Measurements from ENCODE around the gene CDCP2. TPM values are rescaled to one million over a fixed set of nuclear protein-coding genes. Genes with fewer than 3 reads are reported as not detected.

Gene CDCP2
- total RNA-seq (not detected), polyA plus RNA-seq (not detected)

DNA sequence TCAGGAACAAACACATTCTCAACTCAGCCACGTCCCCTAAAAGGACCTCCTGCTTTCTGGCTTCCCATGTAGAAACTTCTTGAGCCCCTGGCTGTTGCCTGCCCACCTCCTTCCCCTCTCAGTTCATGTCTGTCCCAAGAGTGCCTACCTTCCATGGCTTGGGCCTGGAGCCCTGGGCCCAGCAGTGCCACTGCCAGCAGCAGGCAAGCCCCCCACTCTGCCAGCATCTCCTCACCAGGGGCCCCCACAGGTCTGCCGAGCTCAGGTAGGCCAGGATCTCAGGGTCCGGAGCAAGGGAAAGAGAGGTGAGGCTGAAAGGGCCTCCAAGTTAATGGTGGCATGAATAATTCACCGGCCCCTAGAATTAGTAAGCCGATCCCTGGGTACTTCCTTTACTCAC, at the start of gene CDCP2:
Gene CDCP2, minus strand, starts transcription at position 305 of the 400 bp plus-strand sequence. Its CDS starts 78 bp downstream, at position 227.
- no peak within 1 kb of the TSS for H3K4me3 ChIP-seq (ENCODE audit: low read length)
- ChIA-PET POLR2A (no interaction called here), CTCF (no interaction called here)
- H3K9me3 ChIP-seq (ENCODE audit: low read length) = no peaks in the 10 kb centered on the region
- no peak for DNase-seq
- no peaks in the 10 kb centered on the region for H3K27me3 ChIP-seq (ENCODE audit: insufficient read depth, low read length, poor library complexity, severe bottlenecking)
- no peaks in the 10 kb centered on the region for H3K36me3 Mint-ChIP-seq
- H3K4me3 Mint-ChIP-seq = no peak within 1 kb of the TSS
- no peaks in the 10 kb centered on the region for H3K36me3 ChIP-seq (ENCODE audit: insufficient read depth, low read length)
- H3K27ac ChIP-seq (ENCODE audit: low read depth, low read length) = no peak within 1 kb of the TSS
- H3K27ac Mint-ChIP-seq = no peak within 1 kb of the TSS
- no peaks in the 10 kb centered on the region for H3K4me1 ChIP-seq (ENCODE audit: insufficient read depth, low read length)
- no peaks in the 10 kb centered on the region for H3K4me1 Mint-ChIP-seq
- H3K9me3 Mint-ChIP-seq = no peaks in the 10 kb centered on the region
- peaks cover 0 to 5% of the 10 kb centered on the region in 2 donors for H3K27me3 Mint-ChIP-seq

DNA sequence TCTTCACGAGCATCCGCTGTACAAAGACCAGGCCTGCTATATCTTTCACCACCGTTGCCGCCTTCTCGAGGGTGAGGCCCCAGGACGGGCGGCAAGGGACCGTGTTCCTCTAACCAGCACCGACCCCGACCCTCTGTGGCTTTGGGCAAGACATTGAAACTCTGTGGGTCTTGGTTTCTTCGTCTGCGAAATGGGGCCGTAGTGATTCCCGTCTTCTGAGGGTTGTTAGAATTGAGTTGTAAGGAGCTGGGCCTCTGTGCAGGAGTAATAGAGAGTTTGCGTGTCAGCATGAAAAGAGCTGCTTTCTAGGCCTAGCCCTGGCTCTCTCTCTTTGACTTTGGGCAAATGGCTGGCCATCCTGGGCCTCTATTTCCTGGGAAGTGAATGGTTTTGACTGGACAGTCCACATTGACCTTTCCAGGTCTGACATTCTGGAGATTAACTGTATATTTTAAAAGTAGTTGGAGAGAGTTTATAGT, 47.8 kb upstream of the CDCP2 start:
- peaks cover 0 to 44% (median 7%) of the 10 kb centered on the region in 3 donors for H3K36me3 Mint-ChIP-seq
- POLR2A ChIA-PET = interaction anchor here (0.6 kb wide), 1 partner anchor 207 kb away, joined by 8 read pairs; no protein-coding TSS in a partner anchor
- DNase-seq = no peak

DNA sequence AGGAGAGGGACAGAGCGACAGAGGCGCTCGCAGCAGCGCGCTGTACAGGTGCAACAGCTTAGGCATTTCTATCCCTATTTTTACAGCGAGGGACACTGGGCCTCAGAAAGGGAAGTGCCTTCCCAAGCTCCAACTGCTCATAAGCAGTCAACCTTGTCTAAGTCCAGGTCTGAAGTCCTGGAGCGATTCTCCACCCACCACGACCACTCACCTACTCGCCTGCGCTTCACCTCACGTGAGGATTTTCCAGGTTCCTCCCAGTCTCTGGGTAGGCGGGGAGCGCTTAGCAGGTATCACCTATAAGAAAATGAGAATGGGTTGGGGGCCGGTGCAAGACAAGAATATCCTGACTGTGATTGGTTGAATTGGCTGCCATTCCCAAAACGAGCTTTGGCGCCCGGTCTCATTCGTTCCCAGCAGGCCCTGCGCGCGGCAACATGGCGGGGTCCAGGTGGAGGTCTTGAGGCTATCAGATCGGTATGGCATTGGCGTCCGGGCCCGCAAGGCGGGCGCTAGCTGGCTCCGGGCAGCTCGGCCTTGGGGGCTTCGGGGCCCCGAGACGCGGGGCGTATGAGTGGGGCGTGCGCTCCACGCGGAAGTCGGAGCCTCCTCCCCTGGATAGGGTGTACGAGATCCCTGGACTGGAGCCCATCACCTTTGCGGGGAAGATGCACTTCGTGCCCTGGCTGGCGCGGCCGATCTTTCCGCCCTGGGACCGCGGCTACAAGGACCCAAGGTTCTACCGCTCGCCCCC, 47.1 kb upstream of the CDCP2 start, which contains the start of the genes CYB5RL and MRPL37:
Gene CYB5RL, minus strand, starts transcription at position 266 of the 754 bp plus-strand sequence. CDS start 4,414 bp downstream, outside the sequence.
Gene MRPL37, plus strand, starts transcription at position 403 of the 754 bp plus-strand sequence. Its CDS starts 77 bp downstream, at position 480.
- H3K27ac Mint-ChIP-seq = peak within 1 kb of the TSS; percentile 27 to 93 (median 92)

More for the DNA sequence above, 47.8 kb upstream of the CDCP2 start:
- Mint-ChIP-seq H3K9me3 (no peaks in the 10 kb centered on the region), H3K27ac (peak overlapping the region; percentile 27 to 93 (median 92)), H3K4me1 (peaks cover 37 to 58% (median 39%) of the 10 kb centered on the region in 3 donors), H3K4me3 (peak overlapping the region; percentile 88 to 96 (median 93)), H3K27me3 (no peaks in the 10 kb centered on the region)
- Histone ChIP-seq H3K9me3 (ENCODE audit: low read length) (no peaks in the 10 kb centered on the region), H3K27me3 (ENCODE audit: insufficient read depth, low read length, poor library complexity, severe bottlenecking) (no peaks in the 10 kb centered on the region), H3K4me1 (ENCODE audit: insufficient read depth, low read length) (peaks cover 19% of the 10 kb centered on the region), H3K36me3 (ENCODE audit: insufficient read depth, low read length) (peaks cover 4% of the 10 kb centered on the region), H3K27ac (ENCODE audit: low read depth, low read length) (peak overlapping the region; percentile 75), H3K4me3 (ENCODE audit: low read length) (peak overlapping the region; percentile 94)
- CTCF ChIA-PET = interaction anchor here (1.2 to 2.4 kb wide), 4 partner anchors 10 to 288 kb away, joined by 3 to 13 read pairs (median 6); partner anchors contain the start of gene SSBP3

DNA sequence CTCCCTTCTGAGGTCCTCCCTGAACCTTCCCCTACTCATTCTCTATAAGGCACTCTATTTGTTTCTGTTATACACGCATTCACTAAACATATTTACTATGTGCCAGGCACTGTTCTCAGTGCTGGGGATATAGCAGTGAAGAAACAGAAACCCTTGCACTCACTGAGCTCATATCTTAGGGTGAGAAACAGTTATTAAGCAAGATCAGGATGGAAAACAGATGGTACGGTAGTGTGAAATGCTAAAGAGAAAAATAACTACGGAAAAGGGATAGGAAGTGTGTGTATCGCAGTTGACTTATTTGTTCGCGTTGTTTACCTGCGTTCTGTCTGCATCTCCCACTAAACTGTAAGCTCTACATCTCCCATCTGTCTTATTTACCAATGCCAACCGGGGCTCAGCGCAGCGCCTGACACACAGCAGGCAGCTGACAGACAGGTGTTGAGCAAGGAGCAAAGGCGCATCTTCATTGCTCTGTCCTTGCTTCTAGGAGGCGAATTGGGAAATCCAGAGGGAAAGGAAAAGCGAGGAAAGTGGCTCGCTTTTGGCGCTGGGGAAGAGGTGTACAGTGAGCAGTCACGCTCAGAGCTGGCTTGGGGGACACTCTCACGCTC, 46.5 kb upstream of the CDCP2 start:
- POLR2A ChIA-PET = interaction anchor here (1.1 kb wide), 1 partner anchor 207 kb away, joined by 4 read pairs; the partner anchor contains the start of gene SSBP3

More for the DNA sequence above, 47.1 kb upstream of the CDCP2 start, which contains the start of the genes CYB5RL and MRPL37:
- Mint-ChIP-seq H3K27me3 (no peaks in the 10 kb centered on the region), H3K4me1 (peaks cover 37 to 55% (median 38%) of the 10 kb centered on the region in 3 donors), H3K9me3 (no peaks in the 10 kb centered on the region), H3K36me3 (peaks cover 0 to 44% (median 1%) of the 10 kb centered on the region in 3 donors), H3K4me3 (peak within 1 kb of the TSS; percentile 88 to 96 (median 93))
- POLR2A ChIA-PET = interaction anchor here (1.1 kb wide), 1 partner anchor 206 kb away, joined by 4 read pairs; the partner anchor contains the start of gene SSBP3
- H3K36me3 ChIP-seq (ENCODE audit: insufficient read depth, low read length) = no peaks in the 10 kb centered on the region
- CTCF ChIA-PET = interaction anchor here (0.9 to 2.4 kb wide), 6 partner anchors 10 to 289 kb away, joined by 3 to 13 read pairs (median 3); partner anchors contain the start of gene SSBP3
- H3K4me3 ChIP-seq (ENCODE audit: low read length) = peak within 1 kb of the TSS; percentile 94
- no peaks in the 10 kb centered on the region for H3K27me3 ChIP-seq (ENCODE audit: insufficient read depth, low read length, poor library complexity, severe bottlenecking)
- no peaks in the 10 kb centered on the region for H3K9me3 ChIP-seq (ENCODE audit: low read length)
- peaks cover 19% of the 10 kb centered on the region for H3K4me1 ChIP-seq (ENCODE audit: insufficient read depth, low read length)
- DNase-seq = peak; percentile 79 to 92 (median 89)
- peak within 1 kb of the TSS; percentile 75 for H3K27ac ChIP-seq (ENCODE audit: low read depth, low read length)

DNA sequence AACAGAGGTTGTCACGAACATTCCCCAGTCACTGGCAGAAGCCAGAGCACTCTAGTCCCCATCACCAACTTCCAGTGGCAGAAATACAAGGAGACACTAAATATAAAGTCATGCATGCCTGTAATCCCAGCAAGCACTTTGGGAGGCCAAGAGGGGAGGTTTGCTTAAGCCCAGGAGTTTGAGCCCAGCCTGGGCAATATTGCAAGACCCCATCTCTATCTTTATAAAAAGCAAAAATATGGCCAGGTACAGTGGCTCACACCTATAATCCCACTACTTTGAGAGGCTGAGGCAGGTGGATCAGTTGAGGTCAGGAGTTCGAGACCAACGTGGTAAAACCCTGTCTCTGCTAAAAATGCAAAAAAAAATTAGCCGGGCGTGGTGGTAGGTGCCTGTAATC, 40.7 kb upstream of the CDCP2 start:
- no peak overlapping the region for H3K27ac Mint-ChIP-seq
- DNase-seq = no peak
- no peaks in the 10 kb centered on the region for H3K9me3 Mint-ChIP-seq
- H3K4me1 Mint-ChIP-seq = no peaks in the 10 kb centered on the region
- H3K27me3 Mint-ChIP-seq = no peaks in the 10 kb centered on the region
- CTCF ChIA-PET = no interaction called here
- no peaks in the 10 kb centered on the region for H3K9me3 ChIP-seq (ENCODE audit: low read length)
- peaks cover 6 to 58% (median 11%) of the 10 kb centered on the region in 3 donors for H3K36me3 Mint-ChIP-seq
- H3K36me3 ChIP-seq (ENCODE audit: insufficient read depth, low read length) = no peaks in the 10 kb centered on the region
- POLR2A ChIA-PET = no interaction called here
- H3K4me3 ChIP-seq (ENCODE audit: low read length) = no peak overlapping the region
- no peaks in the 10 kb centered on the region for H3K27me3 ChIP-seq (ENCODE audit: insufficient read depth, low read length, poor library complexity, severe bottlenecking)
- no peak overlapping the region for H3K27ac ChIP-seq (ENCODE audit: low read depth, low read length)
- no peaks in the 10 kb centered on the region for H3K4me1 ChIP-seq (ENCODE audit: insufficient read depth, low read length)
- H3K4me3 Mint-ChIP-seq = peak overlapping the region in 1 of 7 donors; percentile 8

More for the DNA sequence above, 46.5 kb upstream of the CDCP2 start:
- H3K27me3 Mint-ChIP-seq = no peaks in the 10 kb centered on the region
- Histone ChIP-seq H3K27me3 (ENCODE audit: insufficient read depth, low read length, poor library complexity, severe bottlenecking) (no peaks in the 10 kb centered on the region), H3K4me3 (ENCODE audit: low read length) (peak overlapping the region; percentile 94), H3K9me3 (ENCODE audit: low read length) (no peaks in the 10 kb centered on the region), H3K4me1 (ENCODE audit: insufficient read depth, low read length) (peaks cover 19% of the 10 kb centered on the region), H3K27ac (ENCODE audit: low read depth, low read length) (peak overlapping the region; percentile 64), H3K36me3 (ENCODE audit: insufficient read depth, low read length) (no peaks in the 10 kb centered on the region)
- no peaks in the 10 kb centered on the region for H3K9me3 Mint-ChIP-seq
- DNase-seq = no peak
- CTCF ChIA-PET = interaction anchor here (0.9 to 2.4 kb wide), 6 partner anchors 9 to 290 kb away, joined by 3 to 13 read pairs (median 3); partner anchors contain the start of gene SSBP3
- peaks cover 0 to 44% (median 3%) of the 10 kb centered on the region in 3 donors for H3K36me3 Mint-ChIP-seq
- peak overlapping the region; percentile 88 to 96 (median 93) for H3K4me3 Mint-ChIP-seq
- H3K27ac Mint-ChIP-seq = peak overlapping the region; percentile 27 to 93 (median 92)
- peaks cover 37 to 52% (median 37%) of the 10 kb centered on the region in 3 donors for H3K4me1 Mint-ChIP-seq

DNA sequence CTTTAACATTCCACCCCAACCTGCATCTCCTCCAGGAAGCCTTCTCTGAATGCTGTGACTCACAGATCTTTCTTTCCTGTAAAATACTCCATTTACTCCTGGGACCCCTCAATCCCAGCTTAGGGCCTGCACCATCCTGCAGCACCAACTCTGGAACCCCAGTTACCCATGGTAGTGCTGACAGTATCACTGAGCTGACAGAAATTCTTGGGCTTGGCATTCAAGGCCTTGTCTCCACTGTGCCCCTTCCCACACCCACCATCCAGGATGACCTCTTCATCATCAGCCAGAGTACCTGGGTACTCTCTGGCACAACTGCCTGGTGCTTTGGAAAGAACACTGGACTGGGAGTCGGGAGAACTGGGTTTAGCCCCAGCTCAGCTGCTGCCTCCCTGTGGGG, 38.7 kb upstream of the CDCP2 start:
- Histone ChIP-seq H3K36me3 (ENCODE audit: insufficient read depth, low read length) (peaks cover 1% of the 10 kb centered on the region), H3K4me1 (ENCODE audit: insufficient read depth, low read length) (no peaks in the 10 kb centered on the region), H3K9me3 (ENCODE audit: low read length) (no peaks in the 10 kb centered on the region), H3K27me3 (ENCODE audit: insufficient read depth, low read length, poor library complexity, severe bottlenecking) (no peaks in the 10 kb centered on the region), H3K27ac (ENCODE audit: low read depth, low read length) (no peak overlapping the region), H3K4me3 (ENCODE audit: low read length) (no peak overlapping the region)
- no peaks in the 10 kb centered on the region for H3K4me1 Mint-ChIP-seq
- ChIA-PET POLR2A (no interaction called here), CTCF (no interaction called here)
- no peaks in the 10 kb centered on the region for H3K27me3 Mint-ChIP-seq
- no peak overlapping the region for H3K27ac Mint-ChIP-seq
- no peak for DNase-seq
- H3K4me3 Mint-ChIP-seq = no peak overlapping the region
- peaks cover 6 to 73% (median 19%) of the 10 kb centered on the region in 3 donors for H3K36me3 Mint-ChIP-seq
- H3K9me3 Mint-ChIP-seq = no peaks in the 10 kb centered on the region

DNA sequence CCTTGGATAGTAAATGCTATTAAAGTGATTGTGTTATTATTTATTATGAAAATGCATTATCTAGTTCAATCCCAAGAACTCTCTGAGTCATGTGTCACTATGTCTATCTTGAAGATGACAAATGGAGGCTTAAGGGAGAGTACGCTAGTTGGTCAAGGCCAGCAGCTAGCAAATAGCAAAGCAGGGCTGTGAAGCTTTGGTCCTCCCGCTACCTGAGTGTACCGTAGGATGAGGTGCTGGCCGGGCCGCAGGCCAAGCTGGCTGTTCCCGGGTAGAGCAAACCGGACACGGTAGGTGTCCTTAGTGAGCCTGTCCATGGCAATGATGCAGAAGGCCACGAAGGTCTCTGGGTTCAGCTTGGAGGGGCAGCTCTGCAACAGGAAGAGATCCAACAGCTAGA, 37.7 kb upstream of the CDCP2 start:
- Mint-ChIP-seq H3K27me3 (no peaks in the 10 kb centered on the region), H3K4me3 (no peak overlapping the region), H3K4me1 (no peaks in the 10 kb centered on the region), H3K36me3 (peaks cover 6 to 79% (median 23%) of the 10 kb centered on the region in 3 donors), H3K9me3 (no peaks in the 10 kb centered on the region), H3K27ac (no peak overlapping the region)
- no peak overlapping the region for H3K27ac ChIP-seq (ENCODE audit: low read depth, low read length)
- CTCF ChIA-PET = interaction anchor here (1.4 kb wide), 1 partner anchor 9 kb away, joined by 3 read pairs; the partner anchor contains the start of genes CYB5RL and MRPL37
- no peak for DNase-seq
- peaks cover 3% of the 10 kb centered on the region for H3K36me3 ChIP-seq (ENCODE audit: insufficient read depth, low read length)
- H3K4me3 ChIP-seq (ENCODE audit: low read length) = no peak overlapping the region
- H3K27me3 ChIP-seq (ENCODE audit: insufficient read depth, low read length, poor library complexity, severe bottlenecking) = no peaks in the 10 kb centered on the region
- no peaks in the 10 kb centered on the region for H3K4me1 ChIP-seq (ENCODE audit: insufficient read depth, low read length)
- no peaks in the 10 kb centered on the region for H3K9me3 ChIP-seq (ENCODE audit: low read length)
- POLR2A ChIA-PET = no interaction called here

Measured in CD8-positive, alpha-beta memory T cell (primary cell).